OCI-LY3 (cell line): ENCODE data around the gene ERCC5.

Experiments
- CTCF ChIP-seq: fragments of 200-600, 300-600 bp; sonication (generic); IDR thresholded peaks from 2 replicates; pipeline ENCODE4 v1.5.1; 2014; ENCODE audit warnings: antibody characterized with exemption, low read length, low read depth
- EZH2phosphoT487 ChIP-seq: fragments of 200-600 bp; shearing (Covaris generic); IDR thresholded peaks from 2 replicates; pipeline ENCODE4 v1.6.1; 2018; ENCODE audit warnings: antibody characterized with exemption, mixed run types, low read depth

- TF ChIP-seq CTCF (no peak), EZH2phosphoT487 (no peak)
Observed at GRCh38 chr13:102838982-102839381, 6.8 kb upstream of the ERCC5 start.
